GM23338 (cell line): Measurements from ENCODE around the gene FAM168B. TPM values are rescaled to one million over a fixed set of nuclear protein-coding genes. Genes with fewer than 3 reads are reported as not detected.

Experiments used
- ATAC-seq: fragments of 200-7000 bp; cut with Tn5 transposase; 3 replicates; pipeline ENCODE4 v1.9.1; 2020
- DNase-seq: peaks from one replicate; pipeline ENCODE4 v3.0.0-alpha.2; 2015; ENCODE audit warnings: low spot score
- H2AFZ ChIP-seq: fragments of 200-600 bp; sonication (generic); 2 replicates; pipeline ENCODE4 v1.8.0; 2016; ENCODE audit warnings: antibody characterized with exemption, mild to moderate bottlenecking, moderate library complexity
- H3F3A ChIP-seq: fragments of 200-600 bp; sonication (generic); replicated peaks from 2 replicates; pipeline ENCODE4 v1.8.0; 2017; ENCODE audit warnings: antibody characterized with exemption, mixed run types, low read depth
- H3K27ac ChIP-seq: fragments of 200-600 bp; sonication (generic); 2 replicates; pipeline ENCODE4 v1.6.1; 2016; ENCODE audit warnings: low read depth
- H3K27me3 ChIP-seq: fragments of 200-600 bp; sonication (generic); 2 replicates; pipeline ENCODE4 v1.8.0; 2016; ENCODE audit warnings: mild to moderate bottlenecking, mixed run types, moderate library complexity; ENCODE audit not compliant: insufficient read depth
- H3K36me3 ChIP-seq: fragments of 200-600 bp; sonication (generic); 2 replicates; pipeline ENCODE4 v1.8.0; 2016; ENCODE audit warnings: mild to moderate bottlenecking; ENCODE audit not compliant: insufficient read depth
- H3K4me1 ChIP-seq: fragments of 200-600 bp; sonication (generic); 2 replicates; pipeline ENCODE4 v1.8.0; 2016; ENCODE audit warnings: mild to moderate bottlenecking, moderate library complexity; ENCODE audit not compliant: insufficient read depth
- H3K4me2 ChIP-seq: fragments of 200-600 bp; sonication (generic); 2 replicates; pipeline ENCODE4 v1.7.1; 2017; ENCODE audit warnings: mixed run types
- H3K4me3 ChIP-seq: fragments of 200-600 bp; sonication (generic); 2 replicates; pipeline ENCODE4 v1.6.1; 2016; ENCODE audit warnings: mixed run types
- H3K79me2 ChIP-seq: fragments of 200-600 bp; sonication (generic); replicated peaks from 2 replicates; pipeline ENCODE4 v1.8.0; 2017; ENCODE audit warnings: mild to moderate bottlenecking; ENCODE audit not compliant: insufficient read depth
- H3K9me2 ChIP-seq: fragments of 200-600 bp; sonication (generic); 2 replicates; pipeline ENCODE4 v1.8.0; 2017; ENCODE audit not compliant: insufficient read depth
- H4K20me1 ChIP-seq: fragments of 200-600 bp; sonication (generic); replicated peaks from 2 replicates; pipeline ENCODE4 v1.8.0; 2017; ENCODE audit warnings: mild to moderate bottlenecking; ENCODE audit not compliant: insufficient read depth
- H3K27ac Mint-ChIP-seq: 2 replicates; pipeline ENCODE4 v1.8.0; 2020; ENCODE audit warnings: inconsistent platforms, mild to moderate bottlenecking, moderate library complexity, mixed read lengths
- H3K27me3 Mint-ChIP-seq: 3 replicates; pipeline ENCODE4 v1.8.0; 2022; ENCODE audit warnings: low read depth, mild to moderate bottlenecking, moderate library complexity, mixed read lengths, inconsistent platforms; ENCODE audit not compliant: insufficient read depth, poor library complexity
- H3K36me3 Mint-ChIP-seq: 3 replicates; pipeline ENCODE4 v1.8.0; 2021; ENCODE audit warnings: low read depth, mild to moderate bottlenecking, inconsistent platforms, moderate library complexity, mixed read lengths
- H3K4me1 Mint-ChIP-seq: 3 replicates; pipeline ENCODE4 v1.8.0; 2020; ENCODE audit warnings: mild to moderate bottlenecking, inconsistent platforms, mixed read lengths
- H3K4me3 Mint-ChIP-seq: 3 replicates; pipeline ENCODE4 v1.8.0; 2021; ENCODE audit warnings: moderate library complexity, mild to moderate bottlenecking, inconsistent platforms, mixed read lengths
- H3K9me3 Mint-ChIP-seq: 3 replicates; pipeline ENCODE4 v1.8.0; 2020; ENCODE audit warnings: moderate library complexity, mild to moderate bottlenecking, inconsistent platforms, mixed read lengths
- CREB1 ChIP-seq: fragments of 250-450 bp; sonication (Bioruptor Pico); IDR thresholded peaks from 2 replicates; pipeline ENCODE4 v1.5.0; 2020; ENCODE audit warnings: low read depth, mild to moderate bottlenecking, moderate library complexity
- CTCF ChIP-seq, 2 experiments: fragments of 200-600 bp in 1 of 2; sonication (generic) in 1 of 2; conservative IDR thresholded peaks; 2 replicates each; pipeline versions ENCODE4 v1.5.1 to v1.6.1; 2016 to 2017; ENCODE audit warnings: antibody characterized with exemption in 2 of 2, low read depth in 2 of 2, mild to moderate bottlenecking in 2 of 2, moderate library complexity in 1 of 2
- EZH2phosphoT487 ChIP-seq: fragments of 200-600 bp; sonication (generic); IDR thresholded peaks from one replicate; pipeline ENCODE4 v1.8.1; 2018; ENCODE audit warnings: antibody characterized with exemption; ENCODE audit not compliant: unreplicated experiment
- JUNB ChIP-seq: IDR thresholded peaks from one replicate; pipeline ENCODE4 v1.6.1; 2016; ENCODE audit warnings: antibody characterized with exemption; ENCODE audit not compliant: unreplicated experiment
- STAT1 ChIP-seq: IDR thresholded peaks from one replicate; pipeline ENCODE4 v1.6.1; 2016; ENCODE audit warnings: antibody characterized with exemption; ENCODE audit not compliant: unreplicated experiment
- ZNF114 ChIP-seq: fragments of 250-450 bp; sonication (Bioruptor Pico); IDR thresholded peaks from 2 replicates; pipeline ENCODE4 v1.5.0; 2020; ENCODE audit warnings: mild to moderate bottlenecking, moderate library complexity
- polyA plus RNA-seq: library from polyadenylated mRNA; unstranded; fragments of >200 nt; fragmentation: Nextera tagmentation; extraction: Ambion mirVana; gene quantifications from 2 replicates; pipeline ENCODE4 v1.2.1, GENCODE V29; 2016
- total RNA-seq: library from RNA; depleted of rRNA; stranded (reverse); fragments of >200 nt; shearing (Covaris generic); gene quantifications from 2 replicates; pipeline ENCODE4 v1.2.3, GENCODE V29; 2014
- TF ChIP-seq, protein P1 (sequence below): fragments of 250-450 bp; sonication (Bioruptor Pico); IDR thresholded peaks from 2 replicates; pipeline ENCODE4 v1.5.0; 2020; ENCODE audit warnings: mild to moderate bottlenecking, moderate library complexity

The FAM168B gene
- total and polyA plus RNA-seq, 2 experiments from 2014 or later = 18.8 to 76.8 TPM

- DNase-seq (no peak), ATAC-seq (no peak)
- Mint-ChIP-seq H3K36me3 (no peaks in the 10 kb centered on the region), H3K9me3 (no peaks in the 10 kb centered on the region; the same call in 2 of the 3 replicates), H3K4me1 (peaks cover 9% of the 10 kb centered on the region; the same call in 2 of the 3 replicates), H3K27ac (no peak overlapping the region), H3K27me3 (peaks cover 43% of the 10 kb centered on the region), H3K4me3 (no peak overlapping the region)
- H3K27ac ChIP-seq = no peak overlapping the region
- H3K27me3 ChIP-seq = peaks cover 29% of the 10 kb centered on the region
- no peaks in the 10 kb centered on the region for H3F3A ChIP-seq
- no peak overlapping the region for H2AFZ ChIP-seq
- TF ChIP-seq JUNB (no peak), CTCF (conservative IDR thresholded peaks at IDR 0.05; ENCODE audit: low read depth in 2 of 2) (no peak), STAT1 (no peak), ZNF114 (CRISPR knock-in tag) (no peak), CREB1 (CRISPR knock-in tag) (no peak), EZH2phosphoT487 (no peak)
- TF ChIP-seq, protein P1, sequence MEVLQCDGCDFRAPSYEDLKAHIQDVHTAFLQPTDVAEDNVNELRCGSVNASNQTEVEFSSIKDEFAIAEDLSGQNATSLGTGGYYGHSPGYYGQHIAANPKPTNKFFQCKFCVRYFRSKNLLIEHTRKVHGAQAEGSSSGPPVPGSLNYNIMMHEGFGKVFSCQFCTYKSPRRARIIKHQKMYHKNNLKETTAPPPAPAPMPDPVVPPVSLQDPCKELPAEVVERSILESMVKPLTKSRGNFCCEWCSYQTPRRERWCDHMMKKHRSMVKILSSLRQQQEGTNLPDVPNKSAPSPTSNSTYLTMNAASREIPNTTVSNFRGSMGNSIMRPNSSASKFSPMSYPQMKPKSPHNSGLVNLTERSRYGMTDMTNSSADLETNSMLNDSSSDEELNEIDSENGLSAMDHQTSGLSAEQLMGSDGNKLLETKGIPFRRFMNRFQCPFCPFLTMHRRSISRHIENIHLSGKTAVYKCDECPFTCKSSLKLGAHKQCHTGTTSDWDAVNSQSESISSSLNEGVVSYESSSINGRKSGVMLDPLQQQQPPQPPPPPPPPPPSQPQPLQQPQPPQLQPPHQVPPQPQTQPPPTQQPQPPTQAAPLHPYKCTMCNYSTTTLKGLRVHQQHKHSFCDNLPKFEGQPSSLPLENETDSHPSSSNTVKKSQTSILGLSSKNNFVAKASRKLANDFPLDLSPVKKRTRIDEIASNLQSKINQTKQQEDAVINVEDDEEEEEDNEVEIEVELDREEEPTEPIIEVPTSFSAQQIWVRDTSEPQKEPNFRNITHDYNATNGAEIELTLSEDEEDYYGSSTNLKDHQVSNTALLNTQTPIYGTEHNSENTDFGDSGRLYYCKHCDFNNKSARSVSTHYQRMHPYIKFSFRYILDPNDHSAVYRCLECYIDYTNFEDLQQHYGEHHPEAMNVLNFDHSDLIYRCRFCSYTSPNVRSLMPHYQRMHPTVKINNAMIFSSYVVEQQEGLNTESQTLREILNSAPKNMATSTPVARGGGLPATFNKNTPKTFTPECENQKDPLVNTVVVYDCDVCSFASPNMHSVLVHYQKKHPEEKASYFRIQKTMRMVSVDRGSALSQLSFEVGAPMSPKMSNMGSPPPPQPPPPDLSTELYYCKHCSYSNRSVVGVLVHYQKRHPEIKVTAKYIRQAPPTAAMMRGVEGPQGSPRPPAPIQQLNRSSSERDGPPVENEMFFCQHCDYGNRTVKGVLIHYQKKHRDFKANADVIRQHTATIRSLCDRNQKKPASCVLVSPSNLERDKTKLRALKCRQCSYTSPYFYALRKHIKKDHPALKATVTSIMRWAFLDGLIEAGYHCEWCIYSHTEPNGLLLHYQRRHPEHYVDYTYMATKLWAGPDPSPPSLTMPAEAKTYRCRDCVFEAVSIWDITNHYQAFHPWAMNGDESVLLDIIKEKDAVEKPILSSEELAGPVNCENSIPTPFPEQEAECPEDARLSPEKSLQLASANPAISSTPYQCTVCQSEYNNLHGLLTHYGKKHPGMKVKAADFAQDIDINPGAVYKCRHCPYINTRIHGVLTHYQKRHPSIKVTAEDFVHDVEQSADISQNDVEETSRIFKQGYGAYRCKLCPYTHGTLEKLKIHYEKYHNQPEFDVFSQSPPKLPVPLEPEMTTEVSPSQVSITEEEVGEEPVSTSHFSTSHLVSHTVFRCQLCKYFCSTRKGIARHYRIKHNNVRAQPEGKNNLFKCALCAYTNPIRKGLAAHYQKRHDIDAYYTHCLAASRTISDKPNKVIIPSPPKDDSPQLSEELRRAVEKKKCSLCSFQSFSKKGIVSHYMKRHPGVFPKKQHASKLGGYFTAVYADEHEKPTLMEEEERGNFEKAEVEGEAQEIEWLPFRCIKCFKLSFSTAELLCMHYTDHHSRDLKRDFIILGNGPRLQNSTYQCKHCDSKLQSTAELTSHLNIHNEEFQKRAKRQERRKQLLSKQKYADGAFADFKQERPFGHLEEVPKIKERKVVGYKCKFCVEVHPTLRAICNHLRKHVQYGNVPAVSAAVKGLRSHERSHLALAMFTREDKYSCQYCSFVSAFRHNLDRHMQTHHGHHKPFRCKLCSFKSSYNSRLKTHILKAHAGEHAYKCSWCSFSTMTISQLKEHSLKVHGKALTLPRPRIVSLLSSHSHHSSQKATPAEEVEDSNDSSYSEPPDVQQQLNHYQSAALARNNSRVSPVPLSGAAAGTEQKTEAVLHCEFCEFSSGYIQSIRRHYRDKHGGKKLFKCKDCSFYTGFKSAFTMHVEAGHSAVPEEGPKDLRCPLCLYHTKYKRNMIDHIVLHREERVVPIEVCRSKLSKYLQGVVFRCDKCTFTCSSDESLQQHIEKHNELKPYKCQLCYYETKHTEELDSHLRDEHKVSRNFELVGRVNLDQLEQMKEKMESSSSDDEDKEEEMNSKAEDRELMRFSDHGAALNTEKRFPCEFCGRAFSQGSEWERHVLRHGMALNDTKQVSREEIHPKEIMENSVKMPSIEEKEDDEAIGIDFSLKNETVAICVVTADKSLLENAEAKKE (CRISPR knock-in tag) = no peak
- H3K79me2 ChIP-seq = no peaks in the 10 kb centered on the region
- no peak overlapping the region for H3K4me2 ChIP-seq
- H3K4me3 ChIP-seq = no peak overlapping the region
- H3K4me1 ChIP-seq = peaks cover 6% of the 10 kb centered on the region; the same call in 1 of the 2 replicates
- H3K36me3 ChIP-seq = no peaks in the 10 kb centered on the region
- no peaks in the 10 kb centered on the region for H4K20me1 ChIP-seq
- no peaks in the 10 kb centered on the region for H3K9me2 ChIP-seq
Observed at GRCh38 chr2:131036696-131037397, 56.4 kb downstream of the FAM168B start.
